ENCODE results near the gene LNPEP. TPM values are rescaled to one million over a fixed set of nuclear protein-coding genes. Genes with fewer than 3 reads are reported as not detected.

The LNPEP gene
- total and polyA plus RNA-seq, 10 of the 15 experiments (the other 5 are each of a cell fraction or from before 2014, with no cell fraction given), result 5.6 to 54.9 (median 25.0) TPM

DNA sequence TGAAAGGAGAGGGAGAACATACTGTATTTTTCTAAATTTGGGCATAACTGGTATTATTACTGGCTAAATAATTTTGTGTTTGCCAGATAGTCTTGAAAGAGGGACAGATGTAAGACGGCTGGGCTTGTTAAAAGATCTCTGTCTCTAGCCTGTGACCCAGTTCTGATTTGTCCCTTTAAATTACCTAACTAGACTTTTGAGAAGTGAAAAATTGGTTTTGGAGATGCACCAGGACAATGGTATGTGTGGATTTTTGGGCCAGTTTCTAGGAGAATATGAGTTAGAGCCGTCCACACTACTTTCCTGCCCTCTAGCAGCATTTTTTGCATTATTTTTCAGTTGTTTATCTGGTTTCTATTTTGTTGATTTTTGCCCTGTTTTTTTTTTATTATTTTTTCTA is 33.5 kb downstream of the LNPEP start (continued):
- TF ChIP-seq, protein P1, sequence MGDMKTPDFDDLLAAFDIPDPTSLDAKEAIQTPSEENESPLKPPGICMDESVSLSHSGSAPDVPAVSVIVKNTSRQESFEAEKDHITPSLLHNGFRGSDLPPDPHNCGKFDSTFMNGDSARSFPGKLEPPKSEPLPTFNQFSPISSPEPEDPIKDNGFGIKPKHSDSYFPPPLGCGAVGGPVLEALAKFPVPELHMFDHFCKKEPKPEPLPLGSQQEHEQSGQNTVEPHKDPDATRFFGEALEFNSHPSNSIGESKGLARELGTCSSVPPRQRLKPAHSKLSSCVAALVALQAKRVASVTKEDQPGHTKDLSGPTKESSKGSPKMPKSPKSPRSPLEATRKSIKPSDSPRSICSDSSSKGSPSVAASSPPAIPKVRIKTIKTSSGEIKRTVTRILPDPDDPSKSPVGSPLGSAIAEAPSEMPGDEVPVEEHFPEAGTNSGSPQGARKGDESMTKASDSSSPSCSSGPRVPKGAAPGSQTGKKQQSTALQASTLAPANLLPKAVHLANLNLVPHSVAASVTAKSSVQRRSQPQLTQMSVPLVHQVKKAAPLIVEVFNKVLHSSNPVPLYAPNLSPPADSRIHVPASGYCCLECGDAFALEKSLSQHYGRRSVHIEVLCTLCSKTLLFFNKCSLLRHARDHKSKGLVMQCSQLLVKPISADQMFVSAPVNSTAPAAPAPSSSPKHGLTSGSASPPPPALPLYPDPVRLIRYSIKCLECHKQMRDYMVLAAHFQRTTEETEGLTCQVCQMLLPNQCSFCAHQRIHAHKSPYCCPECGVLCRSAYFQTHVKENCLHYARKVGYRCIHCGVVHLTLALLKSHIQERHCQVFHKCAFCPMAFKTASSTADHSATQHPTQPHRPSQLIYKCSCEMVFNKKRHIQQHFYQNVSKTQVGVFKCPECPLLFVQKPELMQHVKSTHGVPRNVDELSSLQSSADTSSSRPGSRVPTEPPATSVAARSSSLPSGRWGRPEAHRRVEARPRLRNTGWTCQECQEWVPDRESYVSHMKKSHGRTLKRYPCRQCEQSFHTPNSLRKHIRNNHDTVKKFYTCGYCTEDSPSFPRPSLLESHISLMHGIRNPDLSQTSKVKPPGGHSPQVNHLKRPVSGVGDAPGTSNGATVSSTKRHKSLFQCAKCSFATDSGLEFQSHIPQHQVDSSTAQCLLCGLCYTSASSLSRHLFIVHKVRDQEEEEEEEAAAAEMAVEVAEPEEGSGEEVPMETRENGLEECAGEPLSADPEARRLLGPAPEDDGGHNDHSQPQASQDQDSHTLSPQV (IDR thresholded peaks at IDR 0.05), result no peak
- TF ChIP-seq, protein P2, sequence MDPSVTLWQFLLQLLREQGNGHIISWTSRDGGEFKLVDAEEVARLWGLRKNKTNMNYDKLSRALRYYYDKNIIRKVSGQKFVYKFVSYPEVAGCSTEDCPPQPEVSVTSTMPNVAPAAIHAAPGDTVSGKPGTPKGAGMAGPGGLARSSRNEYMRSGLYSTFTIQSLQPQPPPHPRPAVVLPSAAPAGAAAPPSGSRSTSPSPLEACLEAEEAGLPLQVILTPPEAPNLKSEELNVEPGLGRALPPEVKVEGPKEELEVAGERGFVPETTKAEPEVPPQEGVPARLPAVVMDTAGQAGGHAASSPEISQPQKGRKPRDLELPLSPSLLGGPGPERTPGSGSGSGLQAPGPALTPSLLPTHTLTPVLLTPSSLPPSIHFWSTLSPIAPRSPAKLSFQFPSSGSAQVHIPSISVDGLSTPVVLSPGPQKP (IDR thresholded peaks at IDR 0.05; ENCODE audit: low read depth, low read length), result no peak
- no peak for TF ChIP-seq MYB (IDR thresholded peaks at IDR 0.05; ENCODE audit: borderline replicate concordance, low read depth, low read length)
- TF ChIP-seq, protein P3, sequence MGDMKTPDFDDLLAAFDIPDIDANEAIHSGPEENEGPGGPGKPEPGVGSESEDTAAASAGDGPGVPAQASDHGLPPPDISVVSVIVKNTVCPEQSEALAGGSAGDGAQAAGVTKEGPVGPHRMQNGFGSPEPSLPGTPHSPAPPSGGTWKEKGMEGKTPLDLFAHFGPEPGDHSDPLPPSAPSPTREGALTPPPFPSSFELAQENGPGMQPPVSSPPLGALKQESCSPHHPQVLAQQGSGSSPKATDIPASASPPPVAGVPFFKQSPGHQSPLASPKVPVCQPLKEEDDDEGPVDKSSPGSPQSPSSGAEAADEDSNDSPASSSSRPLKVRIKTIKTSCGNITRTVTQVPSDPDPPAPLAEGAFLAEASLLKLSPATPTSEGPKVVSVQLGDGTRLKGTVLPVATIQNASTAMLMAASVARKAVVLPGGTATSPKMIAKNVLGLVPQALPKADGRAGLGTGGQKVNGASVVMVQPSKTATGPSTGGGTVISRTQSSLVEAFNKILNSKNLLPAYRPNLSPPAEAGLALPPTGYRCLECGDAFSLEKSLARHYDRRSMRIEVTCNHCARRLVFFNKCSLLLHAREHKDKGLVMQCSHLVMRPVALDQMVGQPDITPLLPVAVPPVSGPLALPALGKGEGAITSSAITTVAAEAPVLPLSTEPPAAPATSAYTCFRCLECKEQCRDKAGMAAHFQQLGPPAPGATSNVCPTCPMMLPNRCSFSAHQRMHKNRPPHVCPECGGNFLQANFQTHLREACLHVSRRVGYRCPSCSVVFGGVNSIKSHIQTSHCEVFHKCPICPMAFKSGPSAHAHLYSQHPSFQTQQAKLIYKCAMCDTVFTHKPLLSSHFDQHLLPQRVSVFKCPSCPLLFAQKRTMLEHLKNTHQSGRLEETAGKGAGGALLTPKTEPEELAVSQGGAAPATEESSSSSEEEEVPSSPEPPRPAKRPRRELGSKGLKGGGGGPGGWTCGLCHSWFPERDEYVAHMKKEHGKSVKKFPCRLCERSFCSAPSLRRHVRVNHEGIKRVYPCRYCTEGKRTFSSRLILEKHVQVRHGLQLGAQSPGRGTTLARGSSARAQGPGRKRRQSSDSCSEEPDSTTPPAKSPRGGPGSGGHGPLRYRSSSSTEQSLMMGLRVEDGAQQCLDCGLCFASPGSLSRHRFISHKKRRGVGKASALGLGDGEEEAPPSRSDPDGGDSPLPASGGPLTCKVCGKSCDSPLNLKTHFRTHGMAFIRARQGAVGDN (IDR thresholded peaks at IDR 0.05), result no peak
- TF ChIP-seq, protein P4, sequence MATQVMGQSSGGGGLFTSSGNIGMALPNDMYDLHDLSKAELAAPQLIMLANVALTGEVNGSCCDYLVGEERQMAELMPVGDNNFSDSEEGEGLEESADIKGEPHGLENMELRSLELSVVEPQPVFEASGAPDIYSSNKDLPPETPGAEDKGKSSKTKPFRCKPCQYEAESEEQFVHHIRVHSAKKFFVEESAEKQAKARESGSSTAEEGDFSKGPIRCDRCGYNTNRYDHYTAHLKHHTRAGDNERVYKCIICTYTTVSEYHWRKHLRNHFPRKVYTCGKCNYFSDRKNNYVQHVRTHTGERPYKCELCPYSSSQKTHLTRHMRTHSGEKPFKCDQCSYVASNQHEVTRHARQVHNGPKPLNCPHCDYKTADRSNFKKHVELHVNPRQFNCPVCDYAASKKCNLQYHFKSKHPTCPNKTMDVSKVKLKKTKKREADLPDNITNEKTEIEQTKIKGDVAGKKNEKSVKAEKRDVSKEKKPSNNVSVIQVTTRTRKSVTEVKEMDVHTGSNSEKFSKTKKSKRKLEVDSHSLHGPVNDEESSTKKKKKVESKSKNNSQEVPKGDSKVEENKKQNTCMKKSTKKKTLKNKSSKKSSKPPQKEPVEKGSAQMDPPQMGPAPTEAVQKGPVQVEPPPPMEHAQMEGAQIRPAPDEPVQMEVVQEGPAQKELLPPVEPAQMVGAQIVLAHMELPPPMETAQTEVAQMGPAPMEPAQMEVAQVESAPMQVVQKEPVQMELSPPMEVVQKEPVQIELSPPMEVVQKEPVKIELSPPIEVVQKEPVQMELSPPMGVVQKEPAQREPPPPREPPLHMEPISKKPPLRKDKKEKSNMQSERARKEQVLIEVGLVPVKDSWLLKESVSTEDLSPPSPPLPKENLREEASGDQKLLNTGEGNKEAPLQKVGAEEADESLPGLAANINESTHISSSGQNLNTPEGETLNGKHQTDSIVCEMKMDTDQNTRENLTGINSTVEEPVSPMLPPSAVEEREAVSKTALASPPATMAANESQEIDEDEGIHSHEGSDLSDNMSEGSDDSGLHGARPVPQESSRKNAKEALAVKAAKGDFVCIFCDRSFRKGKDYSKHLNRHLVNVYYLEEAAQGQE (IDR thresholded peaks at IDR 0.05; ENCODE audit: low read depth, low read length), result no peak
- TF ChIP-seq NFYA (IDR thresholded peaks at IDR 0.05; ENCODE audit: borderline replicate concordance, low read depth, low read length), result no peak

All from GM12878 (cell line).